ENCODE measurements around the gene TMEM72. TPM values are rescaled to one million over a fixed set of nuclear protein-coding genes. Genes with fewer than 3 reads are reported as not detected.

Gene TMEM72
- total RNA-seq, 1 experiment from 2014 or later = not detected

DNA sequence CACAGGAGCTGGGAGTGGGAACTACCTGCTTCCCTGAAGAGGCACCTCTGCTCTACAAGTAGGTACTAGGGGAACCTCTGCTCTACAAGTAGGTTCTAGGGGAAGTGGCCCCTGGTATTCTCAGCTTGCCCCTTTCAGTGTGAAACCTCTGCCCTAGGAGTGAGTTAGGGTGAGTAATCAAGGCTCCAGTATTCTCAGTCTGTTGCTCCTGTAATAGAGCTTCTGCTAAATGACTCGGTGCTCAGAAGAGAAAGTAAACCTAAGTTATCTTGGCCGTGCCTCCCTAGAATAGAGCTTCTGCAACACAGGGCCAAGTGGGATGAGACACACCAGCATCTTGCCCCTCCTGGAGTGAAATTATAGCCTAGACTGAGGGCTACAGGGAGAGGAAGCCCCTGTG, 35.1 kb downstream of the TMEM72 start:
- peaks cover 14% of the 10 kb centered on the region; the same call in 1 of the 2 replicates for H3K9me3 ChIP-seq (ENCODE audit: control insufficient read depth, insufficient read depth, low read depth, low read length)
- in situ Hi-C loops (cut with HindIII; ENCODE audit: low pct_unique_long_range_greater_than_20kb, low sequenced_read_pairs) = no loop called here
- H3K27me3 ChIP-seq (ENCODE audit: control insufficient read depth, insufficient read depth, low read length) = no peaks in the 10 kb centered on the region
- intact Hi-C loops (cut with micrococcal nuclease; ENCODE audit: unreplicated experiment) = no loop called here
- TF ChIP-seq POLR2AphosphoS5 (IDR thresholded peaks at IDR 0.05; ENCODE audit: low read depth, low read length) (no peak), TCF7L2 (IDR thresholded peaks at IDR 0.05; ENCODE audit: low read depth, low read length) (no peak), CTCF (IDR thresholded peaks at IDR 0.05) (no peak), SIN3A (IDR thresholded peaks at IDR 0.05; ENCODE audit: borderline replicate concordance, insufficient read depth, low read depth, low read length) (no peak)
- TF ChIP-seq, protein P1, sequence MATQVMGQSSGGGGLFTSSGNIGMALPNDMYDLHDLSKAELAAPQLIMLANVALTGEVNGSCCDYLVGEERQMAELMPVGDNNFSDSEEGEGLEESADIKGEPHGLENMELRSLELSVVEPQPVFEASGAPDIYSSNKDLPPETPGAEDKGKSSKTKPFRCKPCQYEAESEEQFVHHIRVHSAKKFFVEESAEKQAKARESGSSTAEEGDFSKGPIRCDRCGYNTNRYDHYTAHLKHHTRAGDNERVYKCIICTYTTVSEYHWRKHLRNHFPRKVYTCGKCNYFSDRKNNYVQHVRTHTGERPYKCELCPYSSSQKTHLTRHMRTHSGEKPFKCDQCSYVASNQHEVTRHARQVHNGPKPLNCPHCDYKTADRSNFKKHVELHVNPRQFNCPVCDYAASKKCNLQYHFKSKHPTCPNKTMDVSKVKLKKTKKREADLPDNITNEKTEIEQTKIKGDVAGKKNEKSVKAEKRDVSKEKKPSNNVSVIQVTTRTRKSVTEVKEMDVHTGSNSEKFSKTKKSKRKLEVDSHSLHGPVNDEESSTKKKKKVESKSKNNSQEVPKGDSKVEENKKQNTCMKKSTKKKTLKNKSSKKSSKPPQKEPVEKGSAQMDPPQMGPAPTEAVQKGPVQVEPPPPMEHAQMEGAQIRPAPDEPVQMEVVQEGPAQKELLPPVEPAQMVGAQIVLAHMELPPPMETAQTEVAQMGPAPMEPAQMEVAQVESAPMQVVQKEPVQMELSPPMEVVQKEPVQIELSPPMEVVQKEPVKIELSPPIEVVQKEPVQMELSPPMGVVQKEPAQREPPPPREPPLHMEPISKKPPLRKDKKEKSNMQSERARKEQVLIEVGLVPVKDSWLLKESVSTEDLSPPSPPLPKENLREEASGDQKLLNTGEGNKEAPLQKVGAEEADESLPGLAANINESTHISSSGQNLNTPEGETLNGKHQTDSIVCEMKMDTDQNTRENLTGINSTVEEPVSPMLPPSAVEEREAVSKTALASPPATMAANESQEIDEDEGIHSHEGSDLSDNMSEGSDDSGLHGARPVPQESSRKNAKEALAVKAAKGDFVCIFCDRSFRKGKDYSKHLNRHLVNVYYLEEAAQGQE (IDR thresholded peaks at IDR 0.05; ENCODE audit: insufficient read depth in 1 of 2, low read depth in 2 of 2, low read length in 1 of 2) = no peak
- DNase-seq (ENCODE audit: low read depth, low spot score) (no peak), ATAC-seq (no peak)
- no peaks in the 10 kb centered on the region for H3K36me3 ChIP-seq (ENCODE audit: control insufficient read depth, insufficient read depth, low read length)
- BruUV-seq (replicated peaks) = no TSS peak
- H3K27ac ChIP-seq (ENCODE audit: low read length) = no peak overlapping the region
- no peaks in the 10 kb centered on the region for H3K4me1 ChIP-seq (ENCODE audit: control insufficient read depth, insufficient read depth, low read length)
- CTCF ChIA-PET = no interaction called here
- no peak overlapping the region for H3K4me3 ChIP-seq (ENCODE audit: low read depth in 2 of 2, low read length in 2 of 2)
- POLR2A ChIA-PET = no interaction called here

GRCh38 chr10:44947371-44948152, 36.4 kb downstream of the TMEM72 start:
- ATAC-seq (no peak), DNase-seq (ENCODE audit: low read depth, low spot score) (no peak)
- BruUV-seq (replicated peaks) = no TSS peak
- H3K4me3 ChIP-seq (ENCODE audit: low read depth in 2 of 2, low read length in 2 of 2) = no peak overlapping the region
- TF ChIP-seq, protein P1 (IDR thresholded peaks at IDR 0.05; ENCODE audit: insufficient read depth in 1 of 2, low read depth in 2 of 2, low read length in 1 of 2) = no peak
- TF ChIP-seq CTCF (IDR thresholded peaks at IDR 0.05) (no peak), SIN3A (IDR thresholded peaks at IDR 0.05; ENCODE audit: borderline replicate concordance, insufficient read depth, low read depth, low read length) (no peak), POLR2AphosphoS5 (IDR thresholded peaks at IDR 0.05; ENCODE audit: low read depth, low read length) (no peak)
- in situ Hi-C loops (cut with HindIII; ENCODE audit: low pct_unique_long_range_greater_than_20kb, low sequenced_read_pairs) (no loop called here), intact Hi-C loops (cut with micrococcal nuclease; ENCODE audit: unreplicated experiment) (no loop called here)
- no peak overlapping the region for H3K27ac ChIP-seq (ENCODE audit: low read length)
- no peaks in the 10 kb centered on the region for H3K36me3 ChIP-seq (ENCODE audit: control insufficient read depth, insufficient read depth, low read length)
- ChIA-PET CTCF (no interaction called here), POLR2A (interaction anchor here (0.9 kb wide), 1 partner anchor 17 kb away, joined by 3 read pairs; no protein-coding TSS in a partner anchor)
- H3K4me1 ChIP-seq (ENCODE audit: control insufficient read depth, insufficient read depth, low read length) = no peaks in the 10 kb centered on the region
- peaks cover 14% of the 10 kb centered on the region; the same call in 1 of the 2 replicates for H3K9me3 ChIP-seq (ENCODE audit: control insufficient read depth, insufficient read depth, low read depth, low read length)
- no peaks in the 10 kb centered on the region for H3K27me3 ChIP-seq (ENCODE audit: control insufficient read depth, insufficient read depth, low read length)
